HG03066 (cell line): Measurements from ENCODE around the gene HINFP.
"Not testable (repeated sequence)": the region's sequence is repeated elsewhere in the genome, so short reads cannot be mapped to it uniquely, and the experiment has no call there.

Source experiments
- ATAC-seq: cut with Tn5 transposase; IDR thresholded peaks from one replicate; pipeline ENCODE4 v1.9.1; 2021; ENCODE audit warnings: low read depth; ENCODE audit not compliant: unreplicated experiment

Gene HINFP

GRCh38 chr11:119116601-119117000 is 4.8 kb upstream of the HINFP start:
- no peak for ATAC-seq

GRCh38 chr11:119117004-119117706 is 4.2 kb upstream of the HINFP start:
- ATAC-seq = no peak

GRCh38 chr11:119118227-119118626 is 3.2 kb upstream of the HINFP start:
- no peak for ATAC-seq

- ATAC-seq = no peak
These were observed 2.4 kb upstream of the HINFP start for GRCh38 chr11:119118946-119119345.

- ATAC-seq = no peak
These were observed 757 bp upstream of the HINFP start for GRCh38 chr11:119120639-119121007.

GRCh38 chr11:119121811-119122124 is 388 bp downstream of the HINFP start:
- ATAC-seq = peak; percentile 1

GRCh38 chr11:119125821-119126220 is 4.4 kb downstream of the HINFP start:
- no peak for ATAC-seq

- ATAC-seq = no peak
These were observed 5.4 kb downstream of the HINFP start for GRCh38 chr11:119126675-119127268.

GRCh38 chr11:119130662-119131061 is 9.3 kb downstream of the HINFP start:
- ATAC-seq = no peak

- no peak for ATAC-seq
These were observed 13.1 kb downstream of the HINFP start for GRCh38 chr11:119134389-119134978.

GRCh38 chr11:119139276-119139675 is 17.9 kb downstream of the HINFP start:
- ATAC-seq = not testable (repeated sequence)

GRCh38 chr11:119144825-119145486 is 23.6 kb downstream of the HINFP start:
- no peak for ATAC-seq

- no peak for ATAC-seq
These were observed 24.2 kb downstream of the HINFP start for GRCh38 chr11:119145551-119145950.

GRCh38 chr11:119147604-119148333 is 26.4 kb downstream of the HINFP start:
- no peak for ATAC-seq

- no peak for ATAC-seq
These were observed 27.3 kb downstream of the HINFP start for GRCh38 chr11:119148720-119149017.

GRCh38 chr11:119149018-119149785 is 27.8 kb downstream of the HINFP start, which contains the start of gene ABCG4:
TSS of gene ABCG4 (plus strand) at chr11:119149052. CDS start at chr11:119149966, 914 bp downstream.
- no peak for ATAC-seq

- ATAC-seq = no peak
These were observed 28.5 kb downstream of the HINFP start for GRCh38 chr11:119149786-119150275.

GRCh38 chr11:119152043-119152442 is 30.7 kb downstream of the HINFP start:
- ATAC-seq = no peak

- ATAC-seq = no peak
These were observed 31.2 kb downstream of the HINFP start for GRCh38 chr11:119152604-119153003.
